Trophoblast cell (in vitro differentiated cells and primary cell): ENCODE measurements around the gene FTO.

ENCODE experiments used
- DNase-seq, 2 donors: peaks; one replicate each; pipeline ENCODE4 v3.0.0-alpha.2; 2016
- H2AFZ ChIP-seq: 2 replicates; pipeline ENCODE4 v1.6.1; 2013; ENCODE audit warnings: low read length, moderate library complexity, mild to moderate bottlenecking; ENCODE audit not compliant: insufficient read depth, poor library complexity
- H2AK5ac ChIP-seq: 2 replicates; pipeline ENCODE4 v1.6.1; 2013; ENCODE audit warnings: mild to moderate bottlenecking, low read length
- H2BK120ac ChIP-seq: 2 replicates; pipeline ENCODE4 v1.6.1; 2013; ENCODE audit warnings: low read length, mild to moderate bottlenecking, moderate library complexity; ENCODE audit not compliant: insufficient read depth, poor library complexity
- H2BK12ac ChIP-seq: 2 replicates; pipeline ENCODE4 v1.6.1; 2013; ENCODE audit warnings: mild to moderate bottlenecking, low read length, moderate library complexity
- H2BK5ac ChIP-seq: 2 replicates; pipeline ENCODE4 v1.6.1; 2013; ENCODE audit warnings: low read length, low read depth, moderate library complexity, mild to moderate bottlenecking; ENCODE audit not compliant: poor library complexity
- H3K14ac ChIP-seq: 2 replicates; pipeline ENCODE4 v1.6.1; 2013; ENCODE audit warnings: mild to moderate bottlenecking, low read length
- H3K18ac ChIP-seq: 2 replicates; pipeline ENCODE4 v1.6.1; 2013; ENCODE audit warnings: mild to moderate bottlenecking, low read length
- H3K23ac ChIP-seq: 2 replicates; pipeline ENCODE4 v1.6.1; 2013; ENCODE audit warnings: low read length
- H3K27ac ChIP-seq: 2 replicates; pipeline ENCODE4 v1.5.1; 2013; ENCODE audit warnings: low read depth, mild to moderate bottlenecking, inconsistent platforms, low read length, moderate library complexity
- H3K27me3 ChIP-seq: 2 replicates; pipeline ENCODE4 v1.6.1; 2013; ENCODE audit warnings: inconsistent platforms, mild to moderate bottlenecking, low read length, moderate library complexity; ENCODE audit not compliant: insufficient read depth
- H3K36me3 ChIP-seq, 2 experiments: 1 replicate in 1 of 2; 2 replicates in 1 of 2; pipeline ENCODE4 v1.6.1; 2013; ENCODE audit warnings: low read length in 2 of 2, mild to moderate bottlenecking in 2 of 2, moderate library complexity in 1 of 2; ENCODE audit not compliant: insufficient read depth in 2 of 2, control insufficient read depth in 1 of 2
- H3K4ac ChIP-seq: 2 replicates; pipeline ENCODE4 v1.6.1; 2013; ENCODE audit warnings: low read depth, mild to moderate bottlenecking, low read length, moderate library complexity
- H3K4me1 ChIP-seq, 2 experiments: 1 replicate in 1 of 2; 2 replicates in 1 of 2; pipeline ENCODE4 v1.6.1; 2013; ENCODE audit warnings: low read length in 2 of 2, mild to moderate bottlenecking in 2 of 2, moderate library complexity in 1 of 2; ENCODE audit not compliant: insufficient read depth in 2 of 2, control insufficient read depth in 1 of 2
- H3K4me2 ChIP-seq: 2 replicates; pipeline ENCODE4 v1.6.1; 2013; ENCODE audit warnings: inconsistent platforms, mild to moderate bottlenecking, low read length, moderate library complexity
- H3K4me3 ChIP-seq: 2 replicates; pipeline ENCODE4 v1.5.1; 2013; ENCODE audit warnings: mild to moderate bottlenecking, low read depth, low read length, inconsistent platforms
- H3K79me1 ChIP-seq: one replicate; pipeline ENCODE4 v1.6.1; 2013; ENCODE audit warnings: low read length
- H3K79me2 ChIP-seq: 2 replicates; pipeline ENCODE4 v1.6.1; 2013; ENCODE audit warnings: low read length, mild to moderate bottlenecking; ENCODE audit not compliant: control insufficient read depth, insufficient read depth, poor library complexity
- H3K9ac ChIP-seq: 2 replicates; pipeline ENCODE4 v1.6.1; 2013; ENCODE audit warnings: mild to moderate bottlenecking, low read length
- H3K9me3 ChIP-seq: 2 replicates; pipeline ENCODE4 v1.6.1; 2013; ENCODE audit warnings: low read depth, mild to moderate bottlenecking, control low read depth, inconsistent platforms, low read length; ENCODE audit not compliant: insufficient read depth
- H4K12ac ChIP-seq: 2 replicates; pipeline ENCODE4 v1.6.1; 2013; ENCODE audit warnings: low read depth, mild to moderate bottlenecking, low read length, moderate library complexity
- H4K8ac ChIP-seq: 2 replicates; pipeline ENCODE4 v1.6.1; 2013; ENCODE audit warnings: low read depth, mild to moderate bottlenecking, low read length, moderate library complexity
- H4K91ac ChIP-seq: one replicate; pipeline ENCODE4 v1.6.1; 2013; ENCODE audit warnings: low read depth, mild to moderate bottlenecking, low read length, moderate library complexity
- WGBS: extraction: QIAGEN DNeasy Blood & Tissue Kit; methylation state at CpG from one replicate; pipeline ENCODE4 v1.1.7; 2013; ENCODE audit warnings: missing lambda C conversion rate; ENCODE audit not compliant: insufficient read length, insufficient coverage; ENCODE audit errors: extremely low coverage; 5-methylcytosine and 5-hydroxymethylcytosine counted together

Gene FTO

GRCh38 chr16:53948326-53948725 lies 244.4 kb downstream of the FTO start:
- H3K18ac ChIP-seq: no peak overlapping the region
- DNase-seq: no peak
- no peaks in the 10 kb centered on the region for H3K27me3 ChIP-seq
- no peak overlapping the region for H4K91ac ChIP-seq
- H3K4me3 ChIP-seq: no peak overlapping the region
- no peaks in the 10 kb centered on the region for H3K4me1 ChIP-seq
- H3K27ac ChIP-seq: no peak overlapping the region
- no peak overlapping the region for H3K9ac ChIP-seq
- H3K36me3 ChIP-seq: no peaks in the 10 kb centered on the region
- H3K79me1 ChIP-seq: no peaks in the 10 kb centered on the region
- no peak overlapping the region for H2BK120ac ChIP-seq
- no peak overlapping the region for H2BK5ac ChIP-seq
- H3K14ac ChIP-seq: no peak overlapping the region
- H3K4me2 ChIP-seq: no peak overlapping the region
- WGBS: no CpG with 5 or more reads among the region's 4 CpGs
- no peak overlapping the region for H3K4ac ChIP-seq
- no peak overlapping the region for H3K23ac ChIP-seq
- H2BK12ac ChIP-seq: no peak overlapping the region
- no peak overlapping the region for H2AFZ ChIP-seq
- H3K79me2 ChIP-seq: no peaks in the 10 kb centered on the region
- no peaks in the 10 kb centered on the region for H3K9me3 ChIP-seq
- H4K8ac ChIP-seq: no peak overlapping the region
- no peak overlapping the region for H2AK5ac ChIP-seq
- H4K12ac ChIP-seq: no peak overlapping the region

- Histone ChIP-seq H3K4me3 (no peak overlapping the region), H3K27ac (no peak overlapping the region), H3K18ac (no peak overlapping the region), H3K14ac (no peak overlapping the region), H4K91ac (no peak overlapping the region), H3K9ac (no peak overlapping the region), H3K79me1 (no peaks in the 10 kb centered on the region), H3K4me1 (no peaks in the 10 kb centered on the region), H2BK5ac (no peak overlapping the region), H3K4ac (no peak overlapping the region), H3K27me3 (no peaks in the 10 kb centered on the region), H3K36me3 (no peaks in the 10 kb centered on the region), H3K9me3 (no peaks in the 10 kb centered on the region), H2BK12ac (no peak overlapping the region), H3K23ac (no peak overlapping the region), H3K79me2 (no peaks in the 10 kb centered on the region), H2AFZ (no peak overlapping the region), H4K8ac (no peak overlapping the region), H2BK120ac (no peak overlapping the region), H4K12ac (no peak overlapping the region), H2AK5ac (no peak overlapping the region), H3K4me2 (no peak overlapping the region)
- DNase-seq: no peak
- WGBS: no CpG with 5 or more reads among the region's 3 CpGs
Observed at GRCh38 chr16:53948734-53949430, 244.9 kb downstream of the FTO start.

- Histone ChIP-seq H3K23ac (no peak overlapping the region), H2BK120ac (no peak overlapping the region), H3K79me2 (no peaks in the 10 kb centered on the region), H2BK12ac (no peak overlapping the region), H3K14ac (no peak overlapping the region), H3K4me3 (no peak overlapping the region), H3K9ac (no peak overlapping the region), H3K18ac (no peak overlapping the region), H2AFZ (no peak overlapping the region), H3K36me3 (no peaks in the 10 kb centered on the region), H4K8ac (no peak overlapping the region), H3K79me1 (peaks cover 2% of the 10 kb centered on the region), H2BK5ac (no peak overlapping the region), H3K4me1 (no peaks in the 10 kb centered on the region), H3K9me3 (no peaks in the 10 kb centered on the region), H4K91ac (no peak overlapping the region), H3K4me2 (no peak overlapping the region), H3K27me3 (no peaks in the 10 kb centered on the region), H3K27ac (no peak overlapping the region), H4K12ac (no peak overlapping the region), H3K4ac (no peak overlapping the region), H2AK5ac (no peak overlapping the region)
- no CpG with 5 or more reads among the region's 6 CpGs for WGBS
- no peak for DNase-seq
Observed at GRCh38 chr16:53949715-53950410, 245.9 kb downstream of the FTO start.

GRCh38 chr16:53950677-53951076 lies 246.7 kb downstream of the FTO start:
- no peak overlapping the region for H2BK120ac ChIP-seq
- H3K27ac ChIP-seq: no peak overlapping the region
- H3K79me1 ChIP-seq: peaks cover 2% of the 10 kb centered on the region
- no peaks in the 10 kb centered on the region for H3K4me1 ChIP-seq
- H2BK12ac ChIP-seq: no peak overlapping the region
- DNase-seq: no peak
- H3K79me2 ChIP-seq: no peaks in the 10 kb centered on the region
- H3K23ac ChIP-seq: no peak overlapping the region
- no peak overlapping the region for H4K8ac ChIP-seq
- WGBS: no CpG with 5 or more reads among the region's 5 CpGs
- H4K12ac ChIP-seq: no peak overlapping the region
- H3K4me3 ChIP-seq: no peak overlapping the region
- H3K4me2 ChIP-seq: no peak overlapping the region
- H3K9me3 ChIP-seq: no peaks in the 10 kb centered on the region
- no peaks in the 10 kb centered on the region for H3K27me3 ChIP-seq
- no peak overlapping the region for H2AFZ ChIP-seq
- H3K18ac ChIP-seq: no peak overlapping the region
- no peaks in the 10 kb centered on the region for H3K36me3 ChIP-seq
- no peak overlapping the region for H3K4ac ChIP-seq
- H3K14ac ChIP-seq: no peak overlapping the region
- H4K91ac ChIP-seq: no peak overlapping the region
- no peak overlapping the region for H2BK5ac ChIP-seq
- H2AK5ac ChIP-seq: no peak overlapping the region
- no peak overlapping the region for H3K9ac ChIP-seq
